Measurements from ENCODE around the gene ZFYVE26. TPM values are rescaled to one million over a fixed set of nuclear protein-coding genes. Genes with fewer than 3 reads are reported as not detected.

Gene ZFYVE26
- total RNA-seq, 1 donor from 2014 or later: 32.9 TPM

DNA sequence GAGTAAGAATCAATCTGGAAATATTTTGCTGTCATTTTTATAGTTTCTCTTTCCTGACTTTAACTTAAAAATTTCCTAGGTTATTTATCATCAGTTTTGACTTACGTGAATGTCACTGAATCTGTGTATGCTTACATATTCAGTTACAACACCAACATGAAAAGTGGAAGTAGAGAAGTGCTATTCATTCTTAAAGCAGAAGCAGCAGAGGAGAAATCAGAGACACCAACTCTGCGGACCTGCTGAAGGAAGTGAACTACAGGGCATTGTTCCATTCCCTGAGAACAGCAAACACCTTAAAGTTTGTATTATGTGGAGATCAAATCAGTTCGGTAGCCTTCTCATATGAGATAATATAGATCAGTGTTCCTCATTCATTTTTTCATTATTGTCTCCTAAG lies 37.3 kb upstream of the ZFYVE26 start:
- Mint-ChIP-seq H3K36me3 (peaks cover 10% of the 10 kb centered on the region), H3K27me3 (ENCODE audit: low read depth) (no peaks in the 10 kb centered on the region), H3K4me3 (no peak overlapping the region), H3K4me1 (peaks cover 7% of the 10 kb centered on the region), H3K27ac (no peak overlapping the region), H3K9me3 (peaks cover 11% of the 10 kb centered on the region)
- TF ChIP-seq, protein P1, sequence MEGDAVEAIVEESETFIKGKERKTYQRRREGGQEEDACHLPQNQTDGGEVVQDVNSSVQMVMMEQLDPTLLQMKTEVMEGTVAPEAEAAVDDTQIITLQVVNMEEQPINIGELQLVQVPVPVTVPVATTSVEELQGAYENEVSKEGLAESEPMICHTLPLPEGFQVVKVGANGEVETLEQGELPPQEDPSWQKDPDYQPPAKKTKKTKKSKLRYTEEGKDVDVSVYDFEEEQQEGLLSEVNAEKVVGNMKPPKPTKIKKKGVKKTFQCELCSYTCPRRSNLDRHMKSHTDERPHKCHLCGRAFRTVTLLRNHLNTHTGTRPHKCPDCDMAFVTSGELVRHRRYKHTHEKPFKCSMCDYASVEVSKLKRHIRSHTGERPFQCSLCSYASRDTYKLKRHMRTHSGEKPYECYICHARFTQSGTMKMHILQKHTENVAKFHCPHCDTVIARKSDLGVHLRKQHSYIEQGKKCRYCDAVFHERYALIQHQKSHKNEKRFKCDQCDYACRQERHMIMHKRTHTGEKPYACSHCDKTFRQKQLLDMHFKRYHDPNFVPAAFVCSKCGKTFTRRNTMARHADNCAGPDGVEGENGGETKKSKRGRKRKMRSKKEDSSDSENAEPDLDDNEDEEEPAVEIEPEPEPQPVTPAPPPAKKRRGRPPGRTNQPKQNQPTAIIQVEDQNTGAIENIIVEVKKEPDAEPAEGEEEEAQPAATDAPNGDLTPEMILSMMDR (IDR thresholded peaks at IDR 0.05; ENCODE audit: unreplicated experiment): no peak
- DNase-seq (ENCODE audit: low spot score in 2 of 2, unreplicated experiment in 2 of 2): no peak

DNA sequence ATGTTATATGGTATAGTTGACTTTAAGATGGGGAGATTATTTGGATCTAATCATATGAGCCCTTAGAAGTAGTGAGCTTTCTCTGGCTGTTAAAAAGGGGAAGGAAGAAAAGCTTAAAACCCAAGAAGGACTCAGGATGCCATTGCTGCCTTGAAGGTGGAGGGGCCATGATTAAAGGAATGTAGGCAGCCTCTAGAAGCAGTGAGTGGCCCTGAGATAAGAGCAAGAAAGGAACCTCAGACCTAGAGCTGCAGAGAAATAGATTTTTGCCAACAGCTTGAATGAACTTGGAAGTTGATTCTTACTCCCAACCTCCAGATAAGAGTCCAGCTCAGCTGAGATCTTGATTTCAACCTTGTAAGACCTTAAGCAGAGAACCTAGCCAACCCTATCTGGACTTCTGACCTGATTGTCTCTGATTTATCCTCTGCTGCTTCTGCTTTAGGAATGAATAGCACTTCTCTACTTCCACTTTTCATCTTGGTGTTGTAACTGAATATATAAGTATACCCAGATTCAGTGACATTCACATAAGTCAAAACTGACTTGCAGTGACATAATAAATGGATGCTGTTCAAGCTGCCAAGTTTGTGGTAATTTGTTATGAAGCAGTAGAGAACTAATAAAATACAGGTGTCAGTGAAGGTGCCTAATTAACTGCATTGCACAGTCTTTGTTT lies 36.7 kb upstream of the ZFYVE26 start:
- peaks cover 7% of the 10 kb centered on the region for H3K4me1 Mint-ChIP-seq
- H3K27me3 Mint-ChIP-seq (ENCODE audit: low read depth): no peaks in the 10 kb centered on the region
- H3K4me3 Mint-ChIP-seq: no peak overlapping the region
- H3K27ac Mint-ChIP-seq: peak overlapping the region; percentile 26
- TF ChIP-seq, protein P1 (IDR thresholded peaks at IDR 0.05; ENCODE audit: unreplicated experiment): no peak
- H3K9me3 Mint-ChIP-seq: peaks cover 17% of the 10 kb centered on the region
- peaks cover 14% of the 10 kb centered on the region for H3K36me3 Mint-ChIP-seq
- DNase-seq (ENCODE audit: low spot score in 2 of 2, unreplicated experiment in 2 of 2): no peak

DNA sequence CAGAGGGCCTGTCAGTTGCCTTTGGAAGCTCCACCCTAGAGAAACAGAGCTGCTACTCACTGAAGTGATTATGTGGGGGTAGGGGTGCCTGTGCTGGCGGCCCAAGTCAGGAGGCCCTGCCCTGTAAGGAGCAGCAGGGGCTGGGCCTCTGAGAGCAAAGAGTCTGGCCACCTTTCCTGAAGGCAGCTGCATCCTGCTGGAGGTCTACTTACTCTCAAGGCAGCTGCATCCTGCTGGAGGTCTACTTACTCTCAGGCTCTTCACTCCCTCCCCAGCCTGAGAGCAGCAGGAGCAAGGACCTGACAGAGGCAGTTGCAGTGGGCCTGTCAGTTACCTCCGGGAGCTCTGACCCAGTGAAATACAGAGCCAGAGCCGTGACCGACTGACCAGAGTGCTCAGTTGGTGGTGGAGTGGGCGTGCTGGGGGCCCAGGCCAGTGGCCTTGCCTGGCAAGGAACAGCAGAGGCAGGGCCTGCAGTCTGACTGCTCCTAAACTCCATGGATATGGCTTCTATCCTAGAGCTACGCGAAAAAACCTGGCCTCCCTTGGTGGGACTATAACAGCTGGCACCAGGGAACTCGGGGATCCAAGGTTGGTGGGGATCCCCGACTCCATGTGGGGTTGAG lies 35.5 kb upstream of the ZFYVE26 start:
- peaks cover 24% of the 10 kb centered on the region for H3K36me3 Mint-ChIP-seq
- peaks cover 7% of the 10 kb centered on the region for H3K4me1 Mint-ChIP-seq
- no peak overlapping the region for H3K4me3 Mint-ChIP-seq
- TF ChIP-seq, protein P1 (IDR thresholded peaks at IDR 0.05; ENCODE audit: unreplicated experiment): no peak
- DNase-seq (ENCODE audit: low spot score in 2 of 2, unreplicated experiment in 2 of 2): no peak
- no peak overlapping the region for H3K27ac Mint-ChIP-seq
- H3K9me3 Mint-ChIP-seq: peaks cover 27% of the 10 kb centered on the region
- no peaks in the 10 kb centered on the region for H3K27me3 Mint-ChIP-seq (ENCODE audit: low read depth)

DNA sequence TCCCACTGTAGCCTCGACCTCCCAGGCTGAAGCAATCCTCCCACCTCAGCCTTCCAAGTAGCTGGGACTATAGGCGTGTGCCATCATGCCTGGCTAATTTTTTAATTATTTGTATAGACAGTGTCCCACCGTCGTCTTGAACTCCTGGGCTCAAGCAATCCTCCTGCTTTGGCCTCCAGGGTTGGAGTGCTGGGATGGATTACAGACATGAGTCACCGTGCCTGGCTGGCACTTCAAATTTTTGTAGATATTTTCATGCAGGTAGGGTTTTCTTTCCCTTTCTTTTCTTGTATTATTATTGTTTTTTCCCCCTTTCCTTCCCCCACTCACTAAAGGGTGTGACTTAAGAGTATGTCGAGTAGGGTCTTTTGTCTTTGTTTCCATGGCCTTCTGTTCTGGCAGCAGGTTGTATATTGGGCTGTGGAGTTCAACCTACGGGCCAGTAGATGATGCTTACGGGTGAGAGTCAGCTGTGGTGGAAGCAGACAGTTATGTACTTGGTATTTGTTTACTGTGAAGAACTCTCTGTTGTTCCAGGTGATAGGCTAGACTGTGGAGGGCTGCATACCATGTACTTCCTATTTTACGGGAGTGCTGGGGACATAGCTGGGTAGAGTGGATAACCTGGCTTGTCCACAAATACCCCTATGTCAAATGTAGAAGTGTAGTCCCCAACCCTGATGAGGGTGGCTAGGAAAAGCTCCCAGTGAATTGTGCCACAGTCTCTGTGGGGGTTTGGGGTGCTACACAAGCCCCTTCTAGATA lies 33.9 kb upstream of the ZFYVE26 start:
- no peaks in the 10 kb centered on the region for H3K27me3 Mint-ChIP-seq (ENCODE audit: low read depth)
- peaks cover 5% of the 10 kb centered on the region for H3K4me1 Mint-ChIP-seq
- no peak for DNase-seq (ENCODE audit: low spot score in 2 of 2, unreplicated experiment in 2 of 2)
- TF ChIP-seq, protein P1 (IDR thresholded peaks at IDR 0.05; ENCODE audit: unreplicated experiment): no peak
- H3K9me3 Mint-ChIP-seq: peaks cover 32% of the 10 kb centered on the region
- H3K36me3 Mint-ChIP-seq: peaks cover 32% of the 10 kb centered on the region
- H3K27ac Mint-ChIP-seq: no peak overlapping the region
- no peak overlapping the region for H3K4me3 Mint-ChIP-seq

DNA sequence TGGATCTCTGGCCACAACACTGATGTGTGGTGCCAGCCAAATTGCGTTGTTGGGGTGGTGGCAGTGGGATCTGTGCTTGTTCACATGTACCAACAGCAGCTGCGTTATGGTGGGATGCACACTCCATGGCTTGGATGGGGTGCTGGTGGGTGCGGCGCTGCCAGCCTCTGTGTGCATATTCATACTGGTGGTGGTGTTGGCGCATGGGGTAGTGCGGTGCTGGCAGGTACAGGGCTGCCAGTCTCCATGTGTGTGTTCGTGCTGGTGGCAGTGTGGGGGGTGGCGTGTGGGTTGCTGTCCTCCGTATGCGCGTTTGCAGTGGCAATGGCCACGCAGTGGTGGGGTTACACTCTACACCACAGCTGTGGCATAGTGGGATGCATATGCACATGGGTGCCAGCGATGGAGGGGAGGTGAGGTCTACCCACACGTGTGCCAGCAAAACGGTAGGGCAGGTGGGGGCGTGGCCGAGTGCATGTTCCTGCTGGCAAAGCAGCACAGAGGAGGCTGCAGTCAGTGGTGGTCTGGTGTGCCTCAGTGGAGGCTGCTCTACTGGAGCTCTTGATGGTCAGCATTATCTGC lies 29.7 kb upstream of the ZFYVE26 start:
- Mint-ChIP-seq H3K4me3 (no peak overlapping the region), H3K9me3 (peaks cover 37% of the 10 kb centered on the region), H3K27me3 (ENCODE audit: low read depth) (no peaks in the 10 kb centered on the region), H3K27ac (no peak overlapping the region), H3K4me1 (no peaks in the 10 kb centered on the region), H3K36me3 (peaks cover 39% of the 10 kb centered on the region)
- TF ChIP-seq, protein P1 (IDR thresholded peaks at IDR 0.05; ENCODE audit: unreplicated experiment): no peak
- DNase-seq (ENCODE audit: low spot score in 2 of 2, unreplicated experiment in 2 of 2): no peak

Measured in mesothelial cell of epicardium (in vitro differentiated cells).